Smooth muscle cell of bladder (primary cell): ENCODE results near the gene PMS2. TPM values are rescaled to one million over a fixed set of nuclear protein-coding genes. Genes with fewer than 3 reads are reported as not detected.

ENCODE experiments used
- total RNA-seq: library from RNA; depleted of rRNA; stranded (reverse); fragments of >200 nt; gene quantifications from 2 replicates; pipeline ENCODE4 v1.2.3, GENCODE V29; 2014

Gene PMS2
- 22.6 and 23.0 TPM in 2 replicates for total RNA-seq

GRCh38 chr7:6008668-6009611 is at the start of gene PMS2, which contains the start of gene AIMP2:
Gene PMS2 (minus strand): TSS chr7:6009049. CDS start chr7:6009019, 30 bp downstream.
Gene AIMP2 (plus strand): TSS chr7:6009272. CDS start chr7:6009364, 92 bp downstream.

GRCh38 chr7:6030988-6031387 is 22.1 kb upstream of the PMS2 start, which contains the start of gene ANKRD61:
Gene ANKRD61 (plus strand): TSS chr7:6031376. CDS start chr7:6031376, 0 bp downstream.

GRCh38 chr7:5970347-5970911 is 38.4 kb downstream of the PMS2 start, which contains the start of gene RSPH10B:
Gene RSPH10B (minus strand): TSS chr7:5970689. CDS start chr7:5967116, 3,573 bp downstream.

Other genes starting within 250 kb of the PMS2 start
- 29.7 and 30.6 TPM in 2 replicates for gene RNF216, start 227.4 kb downstream of the PMS2 start, total RNA-seq
- not detected in 2 replicates for gene OCM, start 128.3 kb downstream of the PMS2 start, total RNA-seq
- gene CCZ1, start 110.3 kb downstream of the PMS2 start, total RNA-seq: 22.9 and 24.7 TPM in 2 replicates
- gene RSPH10B, start 38.4 kb downstream of the PMS2 start, total RNA-seq: 0.09 TPM in 1 of 2 replicates, not detected in the other
- gene AIMP2, start 223 bp upstream of the PMS2 start, total RNA-seq: 36.9 and 39.8 TPM in 2 replicates
- gene ANKRD61, start 22.3 kb upstream of the PMS2 start, total RNA-seq: not detected in 2 replicates
- gene EIF2AK1, start 50.1 kb upstream of the PMS2 start, total RNA-seq: 39.7 and 50.5 TPM in 2 replicates
- 1.8 and 2.5 TPM in 2 replicates for gene USP42, start 95.9 kb upstream of the PMS2 start, total RNA-seq